GM12892 (cell line): ENCODE data around the gene ANKRD44.

Experiments used
- POLR2A ChIP-seq: IDR thresholded peaks from 2 replicates; pipeline ENCODE4 v1.6.1; 2011; ENCODE audit warnings: low read depth, low read length, control low read depth
- POLR2AphosphoS5 ChIP-seq: IDR thresholded peaks from 2 replicates; pipeline ENCODE4 v1.6.1; 2011; ENCODE audit warnings: low read depth, low read length, control low read depth
- TAF1 ChIP-seq: IDR thresholded peaks from 2 replicates; pipeline ENCODE4 v1.6.1; 2011; ENCODE audit warnings: low read depth, mild to moderate bottlenecking, control low read depth, low read length, borderline replicate concordance

DNA sequence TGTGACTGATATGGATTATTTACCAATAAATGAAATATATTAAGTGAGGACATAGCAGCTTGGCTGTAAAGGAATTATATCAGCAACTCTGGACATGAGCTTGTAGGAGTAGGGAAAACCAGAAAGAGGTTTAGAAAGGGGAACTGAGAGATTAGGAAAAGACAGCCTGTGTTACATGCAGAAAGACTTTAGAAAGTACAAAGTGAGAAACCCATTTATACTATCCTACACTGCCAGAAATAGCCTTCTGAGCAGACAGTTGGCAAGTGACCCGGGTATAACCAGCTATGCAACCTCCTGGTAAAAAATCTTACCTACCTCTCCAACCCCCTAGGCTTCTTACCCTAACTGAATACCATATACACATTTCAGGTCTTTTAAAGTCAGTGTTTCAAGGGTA lies 134.1 kb downstream of the ANKRD44 start:
- TF ChIP-seq POLR2A (no peak), TAF1 (no peak), POLR2AphosphoS5 (no peak)
